GM21423 (cell line): Measurements from ENCODE around the gene MAPKAPK5.
"Not testable (repeated sequence)": the region's sequence is repeated elsewhere in the genome, so short reads cannot be mapped to it uniquely, and the experiment has no call there.

Experiments
- ATAC-seq: cut with Tn5 transposase; IDR thresholded peaks from one replicate; pipeline ENCODE4 v1.9.1; 2021; ENCODE audit warnings: mild to moderate bottlenecking, moderate library complexity; ENCODE audit not compliant: unreplicated experiment

Gene MAPKAPK5

GRCh38 chr12:111826992-111827391 lies 15.0 kb upstream of the MAPKAPK5 start:
- ATAC-seq = no peak

- ATAC-seq = no peak
Measured at GRCh38 chr12:111827907-111828306, 14.1 kb upstream of the MAPKAPK5 start.

- ATAC-seq = no peak
Measured at GRCh38 chr12:111828338-111828979, 13.6 kb upstream of the MAPKAPK5 start.

- not testable (repeated sequence) for ATAC-seq
Measured at GRCh38 chr12:111829635-111830034, 12.4 kb upstream of the MAPKAPK5 start.

- not testable (repeated sequence) for ATAC-seq
Measured at GRCh38 chr12:111834740-111835386, 7.2 kb upstream of the MAPKAPK5 start.

GRCh38 chr12:111835531-111836181 lies 6.4 kb upstream of the MAPKAPK5 start:
- ATAC-seq = not testable (repeated sequence)

GRCh38 chr12:111838353-111838752 lies 3.7 kb upstream of the MAPKAPK5 start:
- no peak for ATAC-seq

GRCh38 chr12:111840807-111841206 lies 1.2 kb upstream of the MAPKAPK5 start:
- ATAC-seq = no peak

GRCh38 chr12:111841236-111841749 lies 735 bp upstream of the MAPKAPK5 start:
- ATAC-seq = no peak

GRCh38 chr12:111842556-111843396 lies 748 bp downstream of the MAPKAPK5 start:
- no peak for ATAC-seq

- ATAC-seq = no peak
Measured at GRCh38 chr12:111846016-111846415, 4.0 kb downstream of the MAPKAPK5 start.

GRCh38 chr12:111850526-111850925 lies 8.5 kb downstream of the MAPKAPK5 start:
- ATAC-seq = no peak

GRCh38 chr12:111858186-111858585 lies 16.2 kb downstream of the MAPKAPK5 start:
- no peak for ATAC-seq

GRCh38 chr12:111858778-111859177 lies 16.8 kb downstream of the MAPKAPK5 start:
- ATAC-seq = no peak

- no peak for ATAC-seq
Measured at GRCh38 chr12:111864913-111865312, 22.9 kb downstream of the MAPKAPK5 start.

- ATAC-seq = no peak
Measured at GRCh38 chr12:111867531-111867930, 25.5 kb downstream of the MAPKAPK5 start.

GRCh38 chr12:111868676-111869588 lies 26.9 kb downstream of the MAPKAPK5 start:
- no peak for ATAC-seq

GRCh38 chr12:111869671-111870070 lies 27.6 kb downstream of the MAPKAPK5 start:
- ATAC-seq = no peak

GRCh38 chr12:111870216-111870615 lies 28.2 kb downstream of the MAPKAPK5 start:
- ATAC-seq = no peak

GRCh38 chr12:111870706-111871105 lies 28.7 kb downstream of the MAPKAPK5 start:
- ATAC-seq = no peak
